ENCODE measurements around the gene GRIA1.

GRIA1 gene

DNA sequence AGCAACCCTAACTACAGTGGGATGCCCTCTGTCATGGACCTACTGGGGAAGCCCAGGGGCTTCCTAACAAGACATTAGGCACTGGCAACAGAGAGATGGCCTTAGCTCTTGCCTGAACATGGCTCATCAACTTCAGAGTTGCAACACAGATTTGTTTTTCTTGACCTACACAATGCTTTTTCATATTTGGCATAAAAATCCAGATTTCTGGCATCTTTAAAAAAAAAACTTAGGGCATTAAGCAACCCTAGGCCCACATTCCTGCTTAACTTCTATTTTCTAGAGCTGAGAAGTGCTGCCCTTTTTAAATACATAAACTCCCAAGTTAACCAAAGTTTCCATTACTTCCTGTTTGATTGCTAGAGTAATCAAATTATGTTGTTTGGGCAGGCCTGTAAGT is 8.0 kb downstream of the GRIA1 start:
- DNase-seq (ENCODE audit: low read depth), result no peak

GRCh38 chr5:153500178-153500577 is 9.7 kb downstream of the GRIA1 start:
- no peak for DNase-seq (ENCODE audit: low read depth)

- no peak for DNase-seq (ENCODE audit: low read depth)
Observed at GRCh38 chr5:153504726-153505125, 14.3 kb downstream of the GRIA1 start.

DNA sequence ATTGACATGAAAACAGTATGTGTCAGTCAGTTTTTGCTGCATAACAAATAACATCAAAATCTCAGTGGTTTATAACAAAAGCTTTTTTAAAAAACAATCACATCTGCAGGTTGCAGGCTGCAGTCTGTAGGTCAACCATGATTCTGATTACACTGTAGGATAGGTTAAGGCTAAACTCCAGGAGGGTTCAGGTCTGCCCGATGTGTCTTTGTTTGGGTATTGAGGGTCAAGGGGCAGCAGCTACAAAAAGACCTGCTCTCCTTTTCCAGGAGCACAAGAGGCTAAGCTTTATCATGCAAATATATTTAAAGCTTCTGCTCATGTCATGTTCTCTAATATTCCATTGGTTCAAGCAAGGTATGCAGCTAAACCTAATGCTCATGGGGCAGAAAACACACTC is 18.2 kb downstream of the GRIA1 start:
- no peak for DNase-seq (ENCODE audit: low read depth)

- no peak for DNase-seq (ENCODE audit: low read depth)
Observed at GRCh38 chr5:153511622-153512021, 21.2 kb downstream of the GRIA1 start.

- no peak for DNase-seq (ENCODE audit: low read depth)
Observed at GRCh38 chr5:153513156-153513555, 22.7 kb downstream of the GRIA1 start.

- DNase-seq (ENCODE audit: low read depth), result no peak
Observed at GRCh38 chr5:153515301-153515700, 24.8 kb downstream of the GRIA1 start.

- DNase-seq (ENCODE audit: low read depth), result no peak
Observed at GRCh38 chr5:153516504-153517240, 26.2 kb downstream of the GRIA1 start.

- DNase-seq (ENCODE audit: low read depth), result no peak
Observed at GRCh38 chr5:153517241-153517611, 26.8 kb downstream of the GRIA1 start.

DNA sequence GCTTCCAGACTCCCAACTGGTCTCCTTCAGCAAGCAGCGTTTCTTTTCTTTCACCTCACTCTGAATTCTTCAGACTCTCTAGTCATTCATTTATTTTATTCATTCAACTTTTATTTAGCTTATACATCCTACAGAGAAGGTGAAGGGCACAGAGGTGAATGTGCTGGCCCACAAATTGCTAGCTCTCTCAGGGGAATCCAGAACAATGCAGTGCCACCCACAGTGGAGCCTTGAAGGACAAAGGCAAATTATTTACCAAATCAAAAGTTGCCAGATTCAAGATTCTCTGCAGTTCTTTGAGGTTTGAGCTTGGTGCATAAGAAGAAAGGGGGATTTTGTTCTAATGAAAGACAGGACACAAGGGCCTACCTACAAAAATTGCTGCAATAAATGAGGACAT is 29.7 kb downstream of the GRIA1 start:
- DNase-seq (ENCODE audit: low read depth), result no peak

- no peak for DNase-seq (ENCODE audit: low read depth)
Observed at GRCh38 chr5:153520952-153521351, 30.5 kb downstream of the GRIA1 start.

DNA sequence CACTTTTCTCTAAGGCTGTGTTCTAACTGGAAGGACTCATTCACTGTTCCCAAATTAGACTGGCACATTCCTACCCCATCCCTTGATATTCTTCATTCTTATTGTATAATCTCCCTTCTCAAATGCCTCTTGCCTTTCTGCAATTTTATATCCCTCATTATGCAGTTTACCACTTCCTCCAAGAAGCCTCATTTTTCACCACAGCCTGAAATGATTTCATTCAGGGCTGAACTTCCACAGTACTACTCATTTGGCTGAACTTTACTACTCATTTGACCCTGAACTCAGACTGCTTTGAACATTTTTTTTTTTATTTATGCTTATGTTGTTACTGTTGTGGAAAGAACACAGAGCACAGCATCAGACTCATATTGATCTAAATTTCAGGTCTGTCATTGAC is 32.7 kb downstream of the GRIA1 start:
- DNase-seq (ENCODE audit: low read depth), result no peak

- DNase-seq (ENCODE audit: low read depth), result no peak
Observed at GRCh38 chr5:153523831-153524230, 33.4 kb downstream of the GRIA1 start.

DNA sequence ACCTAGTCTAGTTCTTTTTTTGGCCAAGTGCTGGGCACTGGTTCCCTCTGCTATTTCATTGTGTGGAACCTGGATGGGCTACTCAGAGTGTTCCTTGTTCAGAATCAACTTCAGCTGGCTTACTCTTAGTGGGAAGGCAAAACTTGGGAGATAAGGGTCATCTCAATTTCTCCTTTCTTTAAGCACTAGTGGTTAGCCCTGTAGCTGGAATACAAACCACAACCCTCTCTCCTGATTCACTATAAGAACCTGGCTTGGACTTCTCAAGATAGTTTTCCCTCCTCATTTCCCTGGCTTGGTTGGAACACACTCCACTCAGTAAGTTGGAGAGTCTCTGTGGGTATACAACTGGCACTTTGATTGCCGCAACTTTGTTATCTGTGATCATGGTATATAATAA is 35.1 kb downstream of the GRIA1 start:
- DNase-seq (ENCODE audit: low read depth), result no peak

- DNase-seq (ENCODE audit: low read depth), result no peak
Observed at GRCh38 chr5:153530357-153531143, 40.1 kb downstream of the GRIA1 start.

GRCh38 chr5:153533546-153533945 is 43.1 kb downstream of the GRIA1 start:
- DNase-seq (ENCODE audit: low read depth), result no peak

- no peak for DNase-seq (ENCODE audit: low read depth)
Observed at GRCh38 chr5:153534102-153534501, 43.6 kb downstream of the GRIA1 start.

DNA sequence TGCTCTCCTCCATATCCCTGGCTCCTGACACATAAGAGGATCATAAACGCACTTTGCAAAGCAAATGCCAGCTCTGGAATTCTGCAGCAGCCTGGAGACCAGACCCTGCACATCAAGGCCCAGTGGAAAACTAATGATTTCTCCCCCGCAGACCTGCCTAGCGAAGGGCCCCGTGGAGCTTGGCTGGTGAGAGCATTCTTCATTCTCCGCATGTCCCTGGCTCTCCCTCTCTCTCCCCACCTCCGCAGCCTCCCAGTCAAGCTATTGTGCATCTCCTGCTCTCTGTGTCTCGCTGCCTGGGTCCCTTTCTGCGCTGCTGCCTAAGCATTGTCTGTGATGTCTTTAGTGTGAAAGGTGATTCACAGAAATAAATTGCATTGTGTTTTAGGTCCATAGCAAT is 46.7 kb downstream of the GRIA1 start:
- no peak for DNase-seq (ENCODE audit: low read depth)

- no peak for DNase-seq (ENCODE audit: low read depth)
Observed at GRCh38 chr5:153539983-153540382, 49.5 kb downstream of the GRIA1 start.

DNA sequence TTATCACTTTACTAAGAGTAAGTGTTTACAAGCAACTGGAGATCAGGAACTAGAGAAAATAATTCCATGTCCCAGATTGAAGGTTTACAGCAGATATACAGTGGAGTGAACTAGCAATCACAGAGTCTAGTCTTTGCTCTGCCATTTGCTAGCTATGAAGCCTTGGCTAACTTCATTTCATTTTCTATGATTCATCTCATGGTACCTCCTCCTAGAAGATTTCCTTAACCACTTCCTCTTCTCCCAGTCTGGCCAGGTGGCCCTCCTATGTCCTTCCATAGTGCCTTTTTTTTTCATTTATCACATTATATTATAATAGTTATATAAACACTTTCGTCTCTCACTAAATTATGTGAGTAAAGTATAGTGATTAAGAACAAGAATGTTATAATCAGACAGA is 52.1 kb downstream of the GRIA1 start:
- DNase-seq (ENCODE audit: low read depth), result no peak

- DNase-seq (ENCODE audit: low read depth), result no peak
Observed at GRCh38 chr5:153543288-153543687, 52.8 kb downstream of the GRIA1 start.

GRCh38 chr5:153543959-153544470 is 53.5 kb downstream of the GRIA1 start:
- DNase-seq (ENCODE audit: low read depth), result no peak

- DNase-seq (ENCODE audit: low read depth), result no peak
Observed at GRCh38 chr5:153544706-153545105, 54.2 kb downstream of the GRIA1 start.

- DNase-seq (ENCODE audit: low read depth), result no peak
Observed at GRCh38 chr5:153546566-153546965, 56.1 kb downstream of the GRIA1 start.

All from T-helper 22 cell (primary cell).